Endodermal cell (in vitro differentiated cells): ENCODE measurements around the gene BCL2L15. TPM values are rescaled to one million over a fixed set of nuclear protein-coding genes. Genes with fewer than 3 reads are reported as not detected.

Source experiments
- DNase-seq: peaks from one replicate; pipeline ENCODE4 v3.0.0-alpha.2; 2017
- H3K27ac ChIP-seq: 2 replicates; pipeline ENCODE4 v1.5.1; 2013; ENCODE audit warnings: mild to moderate bottlenecking, low read depth, low read length, moderate library complexity
- H3K27me3 ChIP-seq: 2 replicates; pipeline ENCODE4 v1.6.1; 2013; ENCODE audit warnings: mild to moderate bottlenecking, low read length, moderate library complexity; ENCODE audit not compliant: insufficient read depth, control insufficient read depth, poor library complexity, severe bottlenecking
- H3K36me3 ChIP-seq: 2 replicates; pipeline ENCODE4 v1.7.0; 2013; ENCODE audit warnings: mild to moderate bottlenecking, low read length, moderate library complexity; ENCODE audit not compliant: control insufficient read depth, insufficient read depth
- H3K4me1 ChIP-seq: one replicate; pipeline ENCODE4 v1.7.0; 2013; ENCODE audit warnings: low read length; ENCODE audit not compliant: control insufficient read depth, insufficient read depth
- H3K4me3 ChIP-seq: 2 replicates; pipeline ENCODE4 v1.5.1; 2013; ENCODE audit warnings: mild to moderate bottlenecking, low read length, moderate library complexity
- H3K9ac ChIP-seq: 2 replicates; pipeline ENCODE4 v1.6.1; 2013; ENCODE audit warnings: mild to moderate bottlenecking, low read length, moderate library complexity; ENCODE audit not compliant: poor library complexity, severe bottlenecking; ENCODE audit errors: extremely low read depth
- H3K9me3 ChIP-seq: 2 replicates; pipeline ENCODE4 v1.6.1; 2013; ENCODE audit warnings: mild to moderate bottlenecking, low read length, moderate library complexity; ENCODE audit not compliant: control insufficient read depth
- H3K27ac Mint-ChIP-seq: 2 replicates; pipeline ENCODE4 v1.8.0; 2020; ENCODE audit warnings: mixed read lengths
- H3K27me3 Mint-ChIP-seq: 2 replicates; pipeline ENCODE4 v1.8.0; 2021; ENCODE audit warnings: mild to moderate bottlenecking, mixed read lengths; ENCODE audit not compliant: insufficient read depth
- H3K36me3 Mint-ChIP-seq: 2 replicates; pipeline ENCODE4 v1.8.0; 2020; ENCODE audit warnings: low read depth, mixed read lengths
- H3K4me1 Mint-ChIP-seq: 2 replicates; pipeline ENCODE4 v1.8.0; 2020; ENCODE audit warnings: mixed read lengths
- H3K4me3 Mint-ChIP-seq: 2 replicates; pipeline ENCODE4 v1.8.0; 2020; ENCODE audit warnings: mild to moderate bottlenecking, moderate library complexity, mixed read lengths
- H3K9me3 Mint-ChIP-seq: 2 replicates; pipeline ENCODE4 v1.8.0; 2020; ENCODE audit warnings: mild to moderate bottlenecking, mixed read lengths
- CTCF ChIP-seq: fragments of 200-600 bp; sonication (generic); conservative IDR thresholded peaks from 2 replicates; pipeline ENCODE4 v1.5.0; 2021; ENCODE audit warnings: antibody characterized with exemption, mild to moderate bottlenecking
- WGBS, 2 experiments: methylation state at CpG; one replicate each; pipeline versions ENCODE4 v1.1.5 to v1.1.7; 2013; ENCODE audit warnings: missing lambda C conversion rate in 2 of 2, mixed read lengths in 1 of 2; ENCODE audit not compliant: insufficient coverage in 1 of 2, insufficient read length in 1 of 2; 5-methylcytosine and 5-hydroxymethylcytosine counted together
- total RNA-seq, 2 donors: library from RNA; stranded (reverse); fragmentation: NEBNext Ultra II Directional in 1 of 2; extraction: Animal tissue kit (Norgen Biotek cat#: 25700) in 1 of 2; gene quantifications; 2 replicates in 1 of 2; 3 replicates in 1 of 2; pipeline ENCODE4 v1.2.1, GENCODE V29; 2021

BCL2L15 gene
- total RNA-seq, 2 donors from 2014 or later: 0.73 TPM; not detected in 1

GRCh38 chr1:113870778-113871177 is 16.6 kb downstream of the BCL2L15 start:
- Histone ChIP-seq H3K4me1 (no peaks in the 10 kb centered on the region), H3K27ac (no peak overlapping the region), H3K36me3 (no peaks in the 10 kb centered on the region), H3K27me3 (no peaks in the 10 kb centered on the region), H3K9me3 (no peaks in the 10 kb centered on the region), H3K9ac (no peak overlapping the region), H3K4me3 (no peak overlapping the region)
- H3K4me3 Mint-ChIP-seq: no peak overlapping the region
- no peak overlapping the region for H3K27ac Mint-ChIP-seq
- H3K4me1 Mint-ChIP-seq: peaks cover 4% of the 10 kb centered on the region
- 98 to 100% methylated on average over 1 to 3 of the region's 3 CpGs for WGBS, 2 experiments
- TF ChIP-seq CTCF: no peak
- no peaks in the 10 kb centered on the region for H3K27me3 Mint-ChIP-seq
- no peaks in the 10 kb centered on the region for H3K9me3 Mint-ChIP-seq
- no peaks in the 10 kb centered on the region for H3K36me3 Mint-ChIP-seq
- DNase-seq: no peak

- no peak overlapping the region for H3K4me3 Mint-ChIP-seq
- H3K27ac ChIP-seq: no peak overlapping the region
- no peak for TF ChIP-seq CTCF
Observed at GRCh38 chr1:113868387-113869083, 18.8 kb downstream of the BCL2L15 start.

GRCh38 chr1:113861641-113862040 is 25.7 kb downstream of the BCL2L15 start:
- Mint-ChIP-seq H3K4me1 (no peaks in the 10 kb centered on the region), H3K36me3 (no peaks in the 10 kb centered on the region), H3K9me3 (no peaks in the 10 kb centered on the region), H3K4me3 (no peak overlapping the region), H3K27me3 (no peaks in the 10 kb centered on the region), H3K27ac (no peak overlapping the region)
- no peak overlapping the region for H3K27ac ChIP-seq
- no peak for DNase-seq
- H3K4me1 ChIP-seq: no peaks in the 10 kb centered on the region
- 96 to 100% methylated on average over 1 to 5 of the region's 5 CpGs for WGBS, 2 experiments
- no peaks in the 10 kb centered on the region for H3K9me3 ChIP-seq
- no peaks in the 10 kb centered on the region for H3K36me3 ChIP-seq
- H3K9ac ChIP-seq: no peak overlapping the region
- no peak overlapping the region for H3K4me3 ChIP-seq
- TF ChIP-seq CTCF: no peak
- H3K27me3 ChIP-seq: no peaks in the 10 kb centered on the region

More at GRCh38 chr1:113868387-113869083, 18.8 kb downstream of the BCL2L15 start:
- Histone ChIP-seq H3K27me3 (no peaks in the 10 kb centered on the region), H3K9me3 (no peaks in the 10 kb centered on the region), H3K36me3 (no peaks in the 10 kb centered on the region), H3K4me1 (no peaks in the 10 kb centered on the region), H3K9ac (no peak overlapping the region), H3K4me3 (no peak overlapping the region)
- 81 to 91% methylated on average over 3 to 4 of the region's 4 CpGs for WGBS, 2 experiments
- Mint-ChIP-seq H3K27ac (no peak overlapping the region), H3K4me1 (no peaks in the 10 kb centered on the region), H3K27me3 (no peaks in the 10 kb centered on the region), H3K9me3 (no peaks in the 10 kb centered on the region), H3K36me3 (no peaks in the 10 kb centered on the region)
- no peak for DNase-seq
